Measurements from ENCODE around the gene DKC1.
A peak's percentile ranks its signal among the peaks of the same experiment; 100 is the strongest.

- TF ChIP-seq CTCF (IDR thresholded peaks at IDR 0.05; ENCODE audit: low read length) (peak; percentile 60), EZH2 (IDR thresholded peaks at IDR 0.05; ENCODE audit: borderline replicate concordance, low read length) (no peak)
Observed at GRCh38 chrX:154748712-154749339, 13.8 kb upstream of the DKC1 start.

All from OCI-LY1 (cell line).